Heart left ventricle (tissue), 16 donors: ENCODE results near the gene FMO1. TPM values are rescaled to one million over a fixed set of nuclear protein-coding genes. Genes with fewer than 3 reads are reported as not detected.

ENCODE experiments used
- ATAC-seq, 4 donors: fragments of 200-7000 bp; cut with Tn5 transposase; one replicate each; pipeline ENCODE4 v1.9.1; 2020 to 2022; ENCODE audit warnings: moderate library complexity in 4 of 4, mild to moderate bottlenecking in 3 of 4, moderate number of reproducible peaks in 1 of 4
- DNase-seq, 5 donors: peaks; one replicate each; pipeline ENCODE4 v3.0.0-alpha.2; 2020
- H3K27ac ChIP-seq, 12 donors: fragments of 200-600 bp; sonication (generic) in 4 of 12; one replicate each; pipeline versions ENCODE4 v1.5.0 to v1.8.0; 2016 to 2022; ENCODE audit warnings: mild to moderate bottlenecking in 2 of 12
- H3K27me3 ChIP-seq, 9 donors: fragments of 200-600 bp; sonication (generic) in 2 of 9; one replicate each; pipeline versions ENCODE4 v1.5.1 to v1.8.0; 2016 to 2022; ENCODE audit warnings: mild to moderate bottlenecking in 3 of 9
- H3K36me3 ChIP-seq, 9 donors: fragments of 200-600 bp; sonication (generic) in 2 of 9; one replicate each; pipeline versions ENCODE4 v1.5.0 to v1.8.0; 2018 to 2022; ENCODE audit warnings: mild to moderate bottlenecking in 2 of 9
- H3K4me1 ChIP-seq, 12 donors: fragments of 200-600 bp; sonication (generic) in 4 of 12; one replicate each; pipeline versions ENCODE4 v1.5.0 to v1.8.0; 2016 to 2022; ENCODE audit warnings: mild to moderate bottlenecking in 3 of 12
- H3K4me3 ChIP-seq, 12 donors: fragments of 200-600 bp; sonication (generic) in 4 of 12; one replicate each; pipeline versions ENCODE4 v1.5.0 to v1.8.0; 2017 to 2022; ENCODE audit warnings: mild to moderate bottlenecking in 9 of 12, moderate library complexity in 4 of 12
- H3K9me3 ChIP-seq, 12 donors: fragments of 200-600 bp; sonication (generic) in 4 of 12; one replicate each; pipeline versions ENCODE4 v1.5.0 to v1.8.0; 2016 to 2022; ENCODE audit warnings: mild to moderate bottlenecking in 1 of 12
- POLR2A ChIP-seq, 2 donors: fragments of 450-650 bp; IDR thresholded peaks; one replicate each; pipeline ENCODE4 v1.6.1; 2017; ENCODE audit warnings: antibody characterized with exemption in 2 of 2, mild to moderate bottlenecking in 2 of 2, moderate library complexity in 2 of 2
- WGBS, 4 donors: extraction: QIAGEN DNeasy Blood & Tissue Kit in 2 of 4; methylation state at CpG; one replicate each; pipeline versions ENCODE4 v1.1.5 to v1.1.7; 2013 to 2018; 5-methylcytosine and 5-hydroxymethylcytosine counted together
- intact Hi-C, 10 donors: fragments of 100-400 bp; cut with DNase I; formaldehyde crosslinking; loops; one replicate each; pipeline versions ENCODE4 v1.11.1 to v1.14.2; 2022
- polyA plus RNA-seq, 2 donors: library from polyadenylated mRNA; stranded (reverse); fragments of 200-250 nt; gene quantifications; one replicate each; pipeline ENCODE4 v1.2.3, GENCODE V29; 2013
- total RNA-seq, 9 donors: library from RNA; depleted of rRNA in 2 of 9; stranded (reverse); fragments of >200 nt in 2 of 9; fragmentation: NEBNext Ultra II Directional in 3 of 9; extraction: Animal tissue kit (Norgen Biotek cat#: 25700) in 3 of 9; gene quantifications; one replicate each; pipeline versions ENCODE4 v1.1.0 to v1.2.4, GENCODE V29; 2016 to 2023
- TF ChIP-seq, protein P1 (sequence below), 12 donors: fragments of 200-600 bp; sonication (generic) in 4 of 12; IDR thresholded peaks; one replicate each; pipeline versions ENCODE4 v1.5.0 to v1.8.0; 2018 to 2022; ENCODE audit warnings: antibody characterized with exemption in 12 of 12, mild to moderate bottlenecking in 5 of 12
- donor health status: ischemic (EF 13 %, LVEDD 7.1; RV severe dilation, severe dysfunction).
- donor health status: healthy with polysubstance abuse.
- donor health status: DM: no; HTN: yes; CAD: no.
- donor health status: DM: no; HTN: no; CAD: no.
- donor health status: ischemic (EF 25% LVEDD 6.9; RV normal size, moderate dysfunction).
- donor health status: ischemic (EF 25% LVEDD 5.7; RV mildly dilated, moderate dysfunction).
- donor health status: healthy.
- donor health status: DM: yes; HTN: yes; CAD: no.
- donor health status: ischemic (EF 35%, LVEDD 5.7; RV mildly dilated, moderate dysfunction).
- donor health status: nonischemic (EF 11% LVEDD 7.7; RV severe dilation, severe dysfunction).
- donor health status: DM: yes; HTN: yes; CAD: no.
- donor health status: PGD.
- donor health status: ischemic (EF 29% LVEDD 5.4; RV normal size, mild dysfunction).
- donor health status: nonischemic (EF 23%, LVEDD 6.1; RV moderate dilation, normal function).

The FMO1 gene
- total and polyA plus RNA-seq, 11 donors = 0.15 to 7.0 (median 0.58) TPM; not detected in 2

DNA sequence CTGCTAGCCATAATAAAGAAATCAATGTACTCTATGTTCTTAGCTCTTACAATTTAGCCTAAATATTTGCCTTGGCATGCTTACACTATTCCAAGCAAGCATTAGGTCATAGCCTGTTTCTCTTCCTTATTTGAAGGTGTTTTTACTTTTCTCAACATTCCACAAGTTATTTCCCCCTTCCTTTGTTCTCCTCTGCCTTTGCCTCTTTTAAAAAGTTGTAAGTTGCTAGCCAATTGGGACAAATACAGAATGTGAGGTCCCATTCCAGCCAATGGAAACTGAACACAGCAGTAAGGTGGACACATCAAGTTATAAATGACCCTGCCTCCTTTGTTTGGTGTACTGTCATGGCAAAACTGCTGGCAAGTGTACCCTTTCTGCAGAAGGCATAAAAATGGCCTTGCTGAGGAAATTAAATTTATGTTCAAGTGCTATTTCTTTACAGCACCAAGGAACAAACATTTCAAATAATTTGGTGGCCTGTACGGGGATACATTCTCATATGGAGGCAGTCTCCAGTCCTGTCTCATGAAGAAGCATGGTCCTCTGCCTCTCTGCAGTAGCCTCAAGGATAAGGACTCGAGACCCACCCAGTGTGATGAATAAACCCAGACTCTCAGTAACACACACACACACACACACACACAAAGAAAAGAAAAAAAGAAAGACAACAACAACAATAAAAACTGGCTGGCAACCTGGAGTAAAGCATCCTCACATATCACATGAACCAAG is 28.8 kb upstream of the FMO1 start:
- peaks cover 0 to 62% (median 23%) of the 10 kb centered on the region in 12 donors for H3K4me1 ChIP-seq
- H3K36me3 ChIP-seq = no peaks in the 10 kb centered on the region
- TF ChIP-seq, protein P1, sequence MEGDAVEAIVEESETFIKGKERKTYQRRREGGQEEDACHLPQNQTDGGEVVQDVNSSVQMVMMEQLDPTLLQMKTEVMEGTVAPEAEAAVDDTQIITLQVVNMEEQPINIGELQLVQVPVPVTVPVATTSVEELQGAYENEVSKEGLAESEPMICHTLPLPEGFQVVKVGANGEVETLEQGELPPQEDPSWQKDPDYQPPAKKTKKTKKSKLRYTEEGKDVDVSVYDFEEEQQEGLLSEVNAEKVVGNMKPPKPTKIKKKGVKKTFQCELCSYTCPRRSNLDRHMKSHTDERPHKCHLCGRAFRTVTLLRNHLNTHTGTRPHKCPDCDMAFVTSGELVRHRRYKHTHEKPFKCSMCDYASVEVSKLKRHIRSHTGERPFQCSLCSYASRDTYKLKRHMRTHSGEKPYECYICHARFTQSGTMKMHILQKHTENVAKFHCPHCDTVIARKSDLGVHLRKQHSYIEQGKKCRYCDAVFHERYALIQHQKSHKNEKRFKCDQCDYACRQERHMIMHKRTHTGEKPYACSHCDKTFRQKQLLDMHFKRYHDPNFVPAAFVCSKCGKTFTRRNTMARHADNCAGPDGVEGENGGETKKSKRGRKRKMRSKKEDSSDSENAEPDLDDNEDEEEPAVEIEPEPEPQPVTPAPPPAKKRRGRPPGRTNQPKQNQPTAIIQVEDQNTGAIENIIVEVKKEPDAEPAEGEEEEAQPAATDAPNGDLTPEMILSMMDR (IDR thresholded peaks at IDR 0.05) = no peak
- no peak for TF ChIP-seq POLR2A (IDR thresholded peaks at IDR 0.05)
- H3K27me3 ChIP-seq = no peaks in the 10 kb centered on the region
- ATAC-seq (no peak), DNase-seq (no peak)
- peak overlapping the region in 5 of 12 donors; percentile 49 to 81 (median 74) for H3K27ac ChIP-seq
- H3K4me3 ChIP-seq = no peak overlapping the region
- intact Hi-C loops = no loop called here
- no peaks in the 10 kb centered on the region for H3K9me3 ChIP-seq
- 78 to 92% (median 82%) methylated on average over 2 of the region's 2 CpGs for WGBS, 4 donors

DNA sequence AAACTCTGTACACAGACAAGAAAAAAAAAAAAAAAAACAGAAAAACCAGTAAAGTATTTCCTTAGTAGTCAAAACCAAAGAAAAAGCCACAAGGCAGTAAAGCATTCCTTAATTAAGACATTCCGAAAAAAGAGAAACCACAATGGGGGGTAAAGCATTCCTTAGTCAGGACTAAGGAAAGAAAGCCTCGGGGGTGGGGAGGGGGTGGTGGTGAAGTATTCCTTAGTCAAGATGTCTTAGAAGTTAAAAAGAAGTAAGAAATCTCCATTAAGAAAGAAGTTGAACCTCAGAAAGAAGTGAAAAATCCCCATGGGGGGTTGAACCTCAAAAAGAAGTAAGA is 28.2 kb upstream of the FMO1 start:
- no peak for TF ChIP-seq POLR2A (IDR thresholded peaks at IDR 0.05)
- TF ChIP-seq, protein P1 (IDR thresholded peaks at IDR 0.05) = no peak
- no peaks in the 10 kb centered on the region for H3K27me3 ChIP-seq
- H3K27ac ChIP-seq = peak overlapping the region; percentile 45 to 81 (median 62)
- H3K9me3 ChIP-seq = no peaks in the 10 kb centered on the region
- H3K4me3 ChIP-seq = peak overlapping the region in 4 of 12 donors; percentile 2 to 28 (median 20)
- DNase-seq = no peak
- intact Hi-C loops = no loop called here
- no peaks in the 10 kb centered on the region for H3K36me3 ChIP-seq
- H3K4me1 ChIP-seq = peaks cover 0 to 62% (median 23%) of the 10 kb centered on the region in 12 donors
- WGBS, 4 donors = 54 to 74% (median 71%) methylated on average over 2 of the region's 2 CpGs
- ATAC-seq = no peak

DNA sequence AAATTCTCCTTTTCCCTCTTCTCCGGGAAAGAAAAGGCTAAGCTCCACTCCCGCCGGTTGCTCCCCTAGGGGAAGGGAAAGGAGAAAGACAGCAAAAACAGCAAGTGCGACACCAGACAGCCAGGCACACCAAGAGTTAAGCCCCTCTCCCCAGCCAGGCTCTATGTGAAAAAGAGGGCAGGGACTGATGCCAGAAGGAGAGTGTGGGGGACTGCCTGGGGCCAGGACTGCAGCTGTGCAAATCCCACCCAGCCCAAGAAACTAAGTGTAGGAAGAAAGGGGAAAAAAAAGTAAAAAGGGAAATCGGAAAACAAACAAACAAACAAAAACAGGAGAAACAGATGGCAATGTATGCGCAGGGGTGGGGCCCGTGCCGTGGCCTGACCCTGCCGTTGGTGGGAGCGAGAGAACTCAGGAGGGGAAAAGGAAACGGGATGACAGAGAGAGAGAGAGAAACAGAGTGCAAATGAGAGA is 27.7 kb upstream of the FMO1 start:
- peak; percentile 16 to 73 (median 54) for ATAC-seq
- DNase-seq = peak in 2 of 5 donors; percentile 30 to 57
- Histone ChIP-seq H3K27ac (peak overlapping the region; percentile 45 to 81 (median 62)), H3K9me3 (no peaks in the 10 kb centered on the region), H3K4me3 (peak overlapping the region in 5 of 12 donors; percentile 2 to 28 (median 22)), H3K4me1 (peaks cover 0 to 62% (median 23%) of the 10 kb centered on the region in 12 donors), H3K27me3 (no peaks in the 10 kb centered on the region), H3K36me3 (no peaks in the 10 kb centered on the region)
- intact Hi-C loops = no loop called here
- no peak for TF ChIP-seq POLR2A (IDR thresholded peaks at IDR 0.05)
- TF ChIP-seq, protein P1 (IDR thresholded peaks at IDR 0.05) = no peak
- WGBS, 4 donors = 42 to 54% (median 47%) methylated on average over 11 of the region's 11 CpGs
